Epithelial cell of proximal tubule (primary cell): ENCODE measurements around the gene POTEB. TPM values are rescaled to one million over a fixed set of nuclear protein-coding genes. Genes with fewer than 3 reads are reported as not detected.
"Not testable (repeated sequence)": the region's sequence is repeated elsewhere in the genome, so short reads cannot be mapped to it uniquely, and the experiment has no call there.

ENCODE experiments used
- DNase-seq: peaks from one replicate; pipeline ENCODE4 v3.0.0-alpha.2; 2011; ENCODE audit warnings: low read depth
- H3K4me3 ChIP-seq: 2 replicates; pipeline ENCODE4 v1.5.1; 2011; ENCODE audit warnings: low read depth, mild to moderate bottlenecking, low read length
- total RNA-seq: library from RNA; depleted of rRNA; stranded (reverse); fragments of >200 nt; gene quantifications from 2 replicates; pipeline ENCODE4 v1.2.3, GENCODE V29; 2015

POTEB gene
- total RNA-seq = not detected in 2 replicates

DNA sequence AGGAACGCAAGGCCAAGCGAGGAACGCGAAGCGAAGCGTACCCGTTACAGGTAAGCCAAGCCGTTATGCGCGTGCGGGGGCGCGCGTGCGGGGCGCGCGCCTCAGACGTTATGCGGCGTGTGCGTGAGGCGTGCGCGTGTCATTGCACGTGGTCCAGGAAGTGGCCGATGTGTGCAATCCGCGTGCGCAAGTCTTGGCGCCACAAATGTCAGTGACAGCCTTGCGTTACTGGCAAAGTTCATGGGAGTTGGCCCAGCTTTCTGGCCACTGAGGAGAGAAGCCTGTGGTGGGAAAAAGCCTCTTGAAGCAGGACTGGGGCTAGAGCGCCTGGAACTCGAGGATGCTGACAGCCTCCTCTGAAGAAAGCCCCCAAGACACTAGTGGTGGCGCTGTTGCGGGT, at the start of gene POTEB:
TSS of gene POTEB (minus strand) at position 101 of the 400 bp plus-strand sequence. CDS start 489 bp downstream, outside the sequence.
- not testable (repeated sequence) for H3K4me3 ChIP-seq, DNase-seq

DNA sequence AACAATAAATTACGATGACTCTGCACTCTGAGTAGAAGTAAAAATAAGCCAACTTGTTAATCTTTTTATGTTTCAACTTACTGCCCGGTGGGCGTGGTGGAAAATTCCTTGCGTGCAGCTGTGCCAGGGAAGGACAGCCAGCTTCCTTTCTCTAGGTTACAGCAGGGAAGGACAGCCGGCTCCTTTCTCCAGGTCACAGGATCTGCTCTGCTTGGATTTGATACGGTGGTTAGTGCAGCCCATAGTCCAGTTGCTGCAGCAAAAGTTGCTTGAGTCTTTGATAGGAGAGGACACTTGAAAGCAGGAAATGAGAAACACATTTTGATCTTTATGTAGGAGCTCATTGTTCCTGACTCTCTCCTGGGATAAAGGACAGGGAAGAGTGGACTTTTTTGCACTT, 13.4 kb upstream of the POTEB start:
- not testable (repeated sequence) for H3K4me3 ChIP-seq

GRCh38 chr15:21889542-21889941, 12.0 kb upstream of the POTEB start:
- not testable (repeated sequence) for DNase-seq, H3K4me3 ChIP-seq

More for the DNA sequence above, 13.4 kb upstream of the POTEB start:
- not testable (repeated sequence) for DNase-seq

DNA sequence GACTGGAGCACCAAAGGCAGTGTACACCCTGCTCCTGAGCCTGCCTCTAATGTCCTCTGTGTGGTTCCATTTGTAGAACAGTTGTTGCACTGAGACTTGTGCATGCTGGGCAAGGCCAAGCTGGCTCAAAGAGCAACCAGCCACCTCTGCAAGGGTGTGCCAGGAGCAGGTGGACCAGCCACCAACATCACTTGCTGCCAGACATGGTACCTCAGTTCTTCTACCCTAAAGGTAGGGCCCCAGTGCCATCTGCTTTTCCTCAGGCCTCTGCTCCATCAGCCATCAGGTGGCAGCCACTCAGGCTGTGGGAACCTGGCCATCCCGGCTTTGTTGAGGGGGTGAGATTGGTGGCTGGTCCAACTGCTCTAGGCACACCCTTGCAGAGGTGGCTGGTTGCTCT, 38.7 kb downstream of the POTEB start:
- not testable (repeated sequence) for DNase-seq, H3K4me3 ChIP-seq

Other genes starting within 250 kb of the POTEB start
- not detected in 2 replicates for gene OR4M2, start 202.8 kb upstream of the POTEB start, total RNA-seq